ENCODE results near the gene DENND1C.

DNA sequence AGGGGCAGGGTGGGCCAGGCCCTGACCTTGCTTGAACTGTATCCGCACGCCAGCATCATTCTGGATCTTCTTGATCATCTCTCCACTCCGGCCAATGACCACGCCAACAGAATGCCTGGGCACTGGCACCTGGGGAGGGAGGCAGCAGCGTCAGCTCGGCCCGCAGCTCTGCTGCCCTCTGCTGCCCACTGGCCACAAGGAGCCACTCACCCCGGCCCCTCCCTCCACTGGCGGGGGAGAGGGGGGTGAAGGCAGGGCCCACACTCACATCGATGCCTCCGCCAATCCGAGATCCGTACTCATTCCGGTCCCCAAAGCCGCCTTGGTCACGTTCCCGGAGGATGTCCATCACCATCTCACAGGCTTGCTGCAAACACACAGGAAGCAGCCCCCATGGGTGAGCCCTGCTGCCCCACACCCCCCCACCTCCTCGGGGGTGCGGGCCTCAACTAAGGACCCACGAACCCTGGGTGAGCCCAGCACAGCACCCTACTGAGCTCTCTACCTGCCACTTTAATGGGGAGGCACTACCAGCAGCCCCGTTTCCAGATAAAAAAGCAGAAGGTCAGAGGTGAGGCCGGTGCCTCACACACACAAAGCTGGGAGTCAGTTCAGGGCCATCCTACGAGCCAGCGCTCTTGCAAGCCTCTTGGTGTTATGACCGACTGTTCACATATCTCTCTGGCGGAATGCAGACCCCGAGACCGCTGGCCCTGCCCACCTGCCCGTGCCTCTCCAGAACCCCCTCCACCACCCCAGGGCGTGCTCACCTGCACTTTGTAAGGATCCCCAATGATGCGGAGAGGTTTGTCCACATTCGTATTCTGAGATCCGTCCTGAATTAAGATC, 63.6 kb downstream of the DENND1C start:
- TF ChIP-seq, protein P1, sequence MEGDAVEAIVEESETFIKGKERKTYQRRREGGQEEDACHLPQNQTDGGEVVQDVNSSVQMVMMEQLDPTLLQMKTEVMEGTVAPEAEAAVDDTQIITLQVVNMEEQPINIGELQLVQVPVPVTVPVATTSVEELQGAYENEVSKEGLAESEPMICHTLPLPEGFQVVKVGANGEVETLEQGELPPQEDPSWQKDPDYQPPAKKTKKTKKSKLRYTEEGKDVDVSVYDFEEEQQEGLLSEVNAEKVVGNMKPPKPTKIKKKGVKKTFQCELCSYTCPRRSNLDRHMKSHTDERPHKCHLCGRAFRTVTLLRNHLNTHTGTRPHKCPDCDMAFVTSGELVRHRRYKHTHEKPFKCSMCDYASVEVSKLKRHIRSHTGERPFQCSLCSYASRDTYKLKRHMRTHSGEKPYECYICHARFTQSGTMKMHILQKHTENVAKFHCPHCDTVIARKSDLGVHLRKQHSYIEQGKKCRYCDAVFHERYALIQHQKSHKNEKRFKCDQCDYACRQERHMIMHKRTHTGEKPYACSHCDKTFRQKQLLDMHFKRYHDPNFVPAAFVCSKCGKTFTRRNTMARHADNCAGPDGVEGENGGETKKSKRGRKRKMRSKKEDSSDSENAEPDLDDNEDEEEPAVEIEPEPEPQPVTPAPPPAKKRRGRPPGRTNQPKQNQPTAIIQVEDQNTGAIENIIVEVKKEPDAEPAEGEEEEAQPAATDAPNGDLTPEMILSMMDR (IDR thresholded peaks at IDR 0.05; ENCODE audit: poor library complexity, severe bottlenecking) = no peak
- TF ChIP-seq MXI1 (conservative IDR thresholded peaks at IDR 0.05; ENCODE audit: poor library complexity, severe bottlenecking) = no peak
- TF ChIP-seq RAD21 (conservative IDR thresholded peaks at IDR 0.05) = no peak
- no peak for TF ChIP-seq POLR2AphosphoS5 (IDR thresholded peaks at IDR 0.05)
- TF ChIP-seq EP300 (conservative IDR thresholded peaks at IDR 0.05; ENCODE audit: poor library complexity, severe bottlenecking) = no peak
- no peak for TF ChIP-seq EZH2 (IDR thresholded peaks at IDR 0.05; ENCODE audit: borderline replicate concordance, insufficient read depth, low read length, poor library complexity, severe bottlenecking)
